Measurements from ENCODE around the gene C2orf76.
"Not testable (repeated sequence)": the region's sequence is repeated elsewhere in the genome, so short reads cannot be mapped to it uniquely, and the experiment has no call there.

The C2orf76 gene

GRCh38 chr2:119385466-119385865, 18.8 kb upstream of the C2orf76 start:
- H3K4me1 ChIP-seq (ENCODE audit: insufficient read depth, insufficient read length), result no peaks in the 10 kb centered on the region
- H3K36me3 ChIP-seq (ENCODE audit: insufficient read depth, insufficient read length, low read length), result no peaks in the 10 kb centered on the region
- no peak overlapping the region for H3K4me3 ChIP-seq (ENCODE audit: insufficient read length, low read depth)
- H3K27me3 ChIP-seq (ENCODE audit: insufficient read depth, insufficient read length), result no peaks in the 10 kb centered on the region
- no peaks in the 10 kb centered on the region for H3K9me3 ChIP-seq (ENCODE audit: insufficient read depth, low read length)
- no peak overlapping the region for H3K9ac ChIP-seq (ENCODE audit: insufficient read length, low read depth)
- no peak for TF ChIP-seq YY1 (IDR thresholded peaks at IDR 0.05; ENCODE audit: insufficient read depth, insufficient read length)
- TF ChIP-seq SUZ12 (IDR thresholded peaks at IDR 0.05; ENCODE audit: extremely low read depth, insufficient read depth, insufficient read length), result no peak
- TF ChIP-seq ZNF274 (IDR thresholded peaks at IDR 0.05; ENCODE audit: low read depth, low read length), result no peak
- no peak for DNase-seq (ENCODE audit: low read depth, low spot score)

GRCh38 chr2:119384971-119385370, 18.3 kb upstream of the C2orf76 start:
- no peak overlapping the region for H3K9ac ChIP-seq (ENCODE audit: insufficient read length, low read depth)
- no peak for TF ChIP-seq ZNF274 (IDR thresholded peaks at IDR 0.05; ENCODE audit: low read depth, low read length)
- TF ChIP-seq SUZ12 (IDR thresholded peaks at IDR 0.05; ENCODE audit: extremely low read depth, insufficient read depth, insufficient read length), result no peak
- no peak for TF ChIP-seq YY1 (IDR thresholded peaks at IDR 0.05; ENCODE audit: insufficient read depth, insufficient read length)
- no peaks in the 10 kb centered on the region for H3K27me3 ChIP-seq (ENCODE audit: insufficient read depth, insufficient read length)
- DNase-seq (ENCODE audit: low read depth, low spot score), result no peak
- no peaks in the 10 kb centered on the region for H3K4me1 ChIP-seq (ENCODE audit: insufficient read depth, insufficient read length)
- H3K4me3 ChIP-seq (ENCODE audit: insufficient read length, low read depth), result no peak overlapping the region
- H3K9me3 ChIP-seq (ENCODE audit: insufficient read depth, low read length), result no peaks in the 10 kb centered on the region
- no peaks in the 10 kb centered on the region for H3K36me3 ChIP-seq (ENCODE audit: insufficient read depth, insufficient read length, low read length)

- Histone ChIP-seq H3K9ac (ENCODE audit: insufficient read length, low read depth) (no peak overlapping the region), H3K4me3 (ENCODE audit: insufficient read length, low read depth) (no peak overlapping the region)
Measured at GRCh38 chr2:119383410-119384140, 16.9 kb upstream of the C2orf76 start.

GRCh38 chr2:119378566-119378965, 11.9 kb upstream of the C2orf76 start:
- H3K4me1 ChIP-seq (ENCODE audit: insufficient read depth, insufficient read length), result no peaks in the 10 kb centered on the region
- DNase-seq (ENCODE audit: low read depth, low spot score), result no peak
- TF ChIP-seq YY1 (IDR thresholded peaks at IDR 0.05; ENCODE audit: insufficient read depth, insufficient read length), result no peak
- no peak overlapping the region for H3K4me3 ChIP-seq (ENCODE audit: insufficient read length, low read depth)
- H3K36me3 ChIP-seq (ENCODE audit: insufficient read depth, insufficient read length, low read length), result peaks cover 1% of the 10 kb centered on the region
- H3K9me3 ChIP-seq (ENCODE audit: insufficient read depth, low read length), result peaks cover 1% of the 10 kb centered on the region; the same call in 1 of the 2 replicates
- no peaks in the 10 kb centered on the region for H3K27me3 ChIP-seq (ENCODE audit: insufficient read depth, insufficient read length)
- H3K9ac ChIP-seq (ENCODE audit: insufficient read length, low read depth), result no peak overlapping the region

More at GRCh38 chr2:119383410-119384140, 16.9 kb upstream of the C2orf76 start:
- Histone ChIP-seq H3K27me3 (ENCODE audit: insufficient read depth, insufficient read length) (no peaks in the 10 kb centered on the region), H3K36me3 (ENCODE audit: insufficient read depth, insufficient read length, low read length) (no peaks in the 10 kb centered on the region), H3K9me3 (ENCODE audit: insufficient read depth, low read length) (no peaks in the 10 kb centered on the region), H3K4me1 (ENCODE audit: insufficient read depth, insufficient read length) (no peaks in the 10 kb centered on the region)
- TF ChIP-seq YY1 (IDR thresholded peaks at IDR 0.05; ENCODE audit: insufficient read depth, insufficient read length), result no peak
- TF ChIP-seq ZNF274 (IDR thresholded peaks at IDR 0.05; ENCODE audit: low read depth, low read length), result no peak
- no peak for TF ChIP-seq SUZ12 (IDR thresholded peaks at IDR 0.05; ENCODE audit: extremely low read depth, insufficient read depth, insufficient read length)
- no peak for DNase-seq (ENCODE audit: low read depth, low spot score)

GRCh38 chr2:119377993-119378345, 11.3 kb upstream of the C2orf76 start:
- H3K36me3 ChIP-seq (ENCODE audit: insufficient read depth, insufficient read length, low read length), result peaks cover 7% of the 10 kb centered on the region
- TF ChIP-seq YY1 (IDR thresholded peaks at IDR 0.05; ENCODE audit: insufficient read depth, insufficient read length) (no peak), SUZ12 (IDR thresholded peaks at IDR 0.05; ENCODE audit: extremely low read depth, insufficient read depth, insufficient read length) (no peak), ZNF274 (IDR thresholded peaks at IDR 0.05; ENCODE audit: low read depth, low read length) (no peak)
- no peak overlapping the region for H3K4me3 ChIP-seq (ENCODE audit: insufficient read length, low read depth)
- peaks cover 7% of the 10 kb centered on the region; the same call in 1 of the 2 replicates for H3K9me3 ChIP-seq (ENCODE audit: insufficient read depth, low read length)
- no peak overlapping the region for H3K9ac ChIP-seq (ENCODE audit: insufficient read length, low read depth)
- no peaks in the 10 kb centered on the region for H3K4me1 ChIP-seq (ENCODE audit: insufficient read depth, insufficient read length)
- H3K27me3 ChIP-seq (ENCODE audit: insufficient read depth, insufficient read length), result no peaks in the 10 kb centered on the region
- DNase-seq (ENCODE audit: low read depth, low spot score), result no peak

- H3K4me1 ChIP-seq (ENCODE audit: insufficient read depth, insufficient read length), result no peaks in the 10 kb centered on the region
- no peak overlapping the region for H3K9ac ChIP-seq (ENCODE audit: insufficient read length, low read depth)
- DNase-seq (ENCODE audit: low read depth, low spot score), result no peak
- no peaks in the 10 kb centered on the region for H3K27me3 ChIP-seq (ENCODE audit: insufficient read depth, insufficient read length)
- peaks cover 10% of the 10 kb centered on the region; the same call in 1 of the 2 replicates for H3K9me3 ChIP-seq (ENCODE audit: insufficient read depth, low read length)
- TF ChIP-seq ZNF274 (IDR thresholded peaks at IDR 0.05; ENCODE audit: low read depth, low read length) (no peak), YY1 (IDR thresholded peaks at IDR 0.05; ENCODE audit: insufficient read depth, insufficient read length) (no peak), SUZ12 (IDR thresholded peaks at IDR 0.05; ENCODE audit: extremely low read depth, insufficient read depth, insufficient read length) (no peak)
- H3K4me3 ChIP-seq (ENCODE audit: insufficient read length, low read depth), result no peak overlapping the region
- H3K36me3 ChIP-seq (ENCODE audit: insufficient read depth, insufficient read length, low read length), result peaks cover 12% of the 10 kb centered on the region
Measured at GRCh38 chr2:119377294-119377992, 10.8 kb upstream of the C2orf76 start.

GRCh38 chr2:119376810-119377209, 10.2 kb upstream of the C2orf76 start:
- Histone ChIP-seq H3K4me3 (ENCODE audit: insufficient read length, low read depth) (no peak overlapping the region), H3K36me3 (ENCODE audit: insufficient read depth, insufficient read length, low read length) (peaks cover 19% of the 10 kb centered on the region), H3K4me1 (ENCODE audit: insufficient read depth, insufficient read length) (no peaks in the 10 kb centered on the region), H3K27me3 (ENCODE audit: insufficient read depth, insufficient read length) (no peaks in the 10 kb centered on the region), H3K9me3 (ENCODE audit: insufficient read depth, low read length) (peaks cover 10% of the 10 kb centered on the region; the same call in 1 of the 2 replicates), H3K9ac (ENCODE audit: insufficient read length, low read depth) (no peak overlapping the region)
- no peak for DNase-seq (ENCODE audit: low read depth, low spot score)
- TF ChIP-seq YY1 (IDR thresholded peaks at IDR 0.05; ENCODE audit: insufficient read depth, insufficient read length) (no peak), ZNF274 (IDR thresholded peaks at IDR 0.05; ENCODE audit: low read depth, low read length) (no peak)

- H3K27me3 ChIP-seq (ENCODE audit: insufficient read depth, insufficient read length); H3K4me3 ChIP-seq (ENCODE audit: insufficient read length, low read depth); H3K4me1 ChIP-seq (ENCODE audit: insufficient read depth, insufficient read length); H3K9ac ChIP-seq (ENCODE audit: insufficient read length, low read depth); DNase-seq (ENCODE audit: low read depth, low spot score): not testable (repeated sequence)
- Histone ChIP-seq H3K36me3 (ENCODE audit: insufficient read depth, insufficient read length, low read length) (peaks cover 23% of the 10 kb centered on the region), H3K9me3 (ENCODE audit: insufficient read depth, low read length) (peaks cover 10% of the 10 kb centered on the region; the same call in 1 of the 2 replicates)
Measured at GRCh38 chr2:119376406-119376805, 9.8 kb upstream of the C2orf76 start.

GRCh38 chr2:119373907-119374745, 7.5 kb upstream of the C2orf76 start:
- not testable (repeated sequence) for H3K9ac ChIP-seq (ENCODE audit: insufficient read length, low read depth); H3K4me3 ChIP-seq (ENCODE audit: insufficient read length, low read depth); H3K4me1 ChIP-seq (ENCODE audit: insufficient read depth, insufficient read length); DNase-seq (ENCODE audit: low read depth, low spot score); H3K27me3 ChIP-seq (ENCODE audit: insufficient read depth, insufficient read length)
- H3K36me3 ChIP-seq (ENCODE audit: insufficient read depth, insufficient read length, low read length), result peaks cover 44% of the 10 kb centered on the region
- peaks cover 10% of the 10 kb centered on the region; the same call in 1 of the 2 replicates for H3K9me3 ChIP-seq (ENCODE audit: insufficient read depth, low read length)
